GM12891 (cell line): ENCODE measurements around the gene ATP5PF.

ENCODE experiments used
- PAX5 ChIP-seq: IDR thresholded peaks from 2 replicates; pipeline ENCODE4 v1.6.1; 2011; ENCODE audit warnings: low read length, moderate library complexity, mild to moderate bottlenecking; ENCODE audit not compliant: insufficient read depth, severe bottlenecking
- POLR2A ChIP-seq: IDR thresholded peaks from 2 replicates; pipeline ENCODE4 v1.6.1; 2011; ENCODE audit warnings: low read depth, low read length, control low read depth
- POLR2AphosphoS5 ChIP-seq: IDR thresholded peaks from 2 replicates; pipeline ENCODE4 v1.6.1; 2011; ENCODE audit warnings: low read depth, low read length, control low read depth
- POU2F2 ChIP-seq: IDR thresholded peaks from 2 replicates; pipeline ENCODE4 v1.6.1; 2011; ENCODE audit warnings: low read depth, mild to moderate bottlenecking, control low read depth, low read length, moderate library complexity
- SPI1 ChIP-seq: IDR thresholded peaks from 2 replicates; pipeline ENCODE4 v1.6.1; 2011; ENCODE audit warnings: low read depth, low read length, control low read depth
- TAF1 ChIP-seq: IDR thresholded peaks from 2 replicates; pipeline ENCODE4 v1.6.1; 2011; ENCODE audit warnings: low read depth, low read length, control low read depth

DNA sequence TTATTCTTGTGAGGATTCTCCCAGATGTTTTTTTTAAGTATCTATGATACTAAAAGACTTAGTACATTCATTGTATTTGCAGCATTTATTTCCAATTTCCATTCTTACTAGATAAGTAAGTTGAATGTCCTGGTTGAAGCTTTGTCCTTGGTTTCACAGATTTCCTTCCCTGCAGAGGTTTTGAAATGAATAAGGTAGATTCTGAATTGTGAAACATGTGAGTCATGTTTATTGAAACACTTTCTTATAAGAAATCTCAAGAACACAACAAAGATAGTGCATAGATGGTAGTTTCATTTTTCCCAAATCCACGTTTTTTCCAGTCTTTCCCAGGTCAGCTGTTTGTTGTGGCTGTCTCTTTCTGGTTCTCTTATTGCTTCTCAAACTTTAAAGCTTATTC lies 24.9 kb upstream of the ATP5PF start:
- no peak for TF ChIP-seq POLR2AphosphoS5
- no peak for TF ChIP-seq SPI1
- no peak for TF ChIP-seq TAF1
- TF ChIP-seq POLR2A = no peak
- TF ChIP-seq PAX5 = no peak
- no peak for TF ChIP-seq POU2F2
